Activated T-cell treated with anti-CD3 and anti-CD28 coated beads, Interleukin-2, amount 50 U/mL, for 24 hours (primary cell): Measurements from ENCODE around the gene KIAA0930.
"Not testable (repeated sequence)": the region's sequence is repeated elsewhere in the genome, so short reads cannot be mapped to it uniquely, and the experiment has no call there.

ENCODE experiments used
- DNase-seq: peaks from one replicate; pipeline ENCODE4 v3.0.0-alpha.2; 2020
- H3K27ac Mint-ChIP-seq: 2 replicates; pipeline ENCODE4 v1.8.0; 2020; ENCODE audit warnings: mild to moderate bottlenecking, mixed read lengths
- H3K27me3 Mint-ChIP-seq: 2 replicates; pipeline ENCODE4 v1.8.0; 2020; ENCODE audit warnings: mixed read lengths
- H3K36me3 Mint-ChIP-seq: 2 replicates; pipeline ENCODE4 v1.8.0; 2020; ENCODE audit warnings: low read depth, mixed read lengths
- H3K4me1 Mint-ChIP-seq: 2 replicates; pipeline ENCODE4 v1.8.0; 2020; ENCODE audit warnings: low read depth, mixed read lengths
- H3K4me3 Mint-ChIP-seq: 2 replicates; pipeline ENCODE4 v1.8.0; 2020; ENCODE audit warnings: mild to moderate bottlenecking, moderate library complexity, mixed read lengths
- H3K9me3 Mint-ChIP-seq: 2 replicates; pipeline ENCODE4 v1.8.0; 2020; ENCODE audit warnings: mixed read lengths

KIAA0930 gene

GRCh38 chr22:45270095-45271020 lies 29.7 kb upstream of the KIAA0930 start:
- Mint-ChIP-seq H3K36me3 (no peaks in the 10 kb centered on the region), H3K9me3 (no peaks in the 10 kb centered on the region), H3K27me3 (peaks cover 22% of the 10 kb centered on the region), H3K4me3 (no peak overlapping the region), H3K4me1 (peaks cover 11% of the 10 kb centered on the region), H3K27ac (no peak overlapping the region)
- no peak for DNase-seq

DNA sequence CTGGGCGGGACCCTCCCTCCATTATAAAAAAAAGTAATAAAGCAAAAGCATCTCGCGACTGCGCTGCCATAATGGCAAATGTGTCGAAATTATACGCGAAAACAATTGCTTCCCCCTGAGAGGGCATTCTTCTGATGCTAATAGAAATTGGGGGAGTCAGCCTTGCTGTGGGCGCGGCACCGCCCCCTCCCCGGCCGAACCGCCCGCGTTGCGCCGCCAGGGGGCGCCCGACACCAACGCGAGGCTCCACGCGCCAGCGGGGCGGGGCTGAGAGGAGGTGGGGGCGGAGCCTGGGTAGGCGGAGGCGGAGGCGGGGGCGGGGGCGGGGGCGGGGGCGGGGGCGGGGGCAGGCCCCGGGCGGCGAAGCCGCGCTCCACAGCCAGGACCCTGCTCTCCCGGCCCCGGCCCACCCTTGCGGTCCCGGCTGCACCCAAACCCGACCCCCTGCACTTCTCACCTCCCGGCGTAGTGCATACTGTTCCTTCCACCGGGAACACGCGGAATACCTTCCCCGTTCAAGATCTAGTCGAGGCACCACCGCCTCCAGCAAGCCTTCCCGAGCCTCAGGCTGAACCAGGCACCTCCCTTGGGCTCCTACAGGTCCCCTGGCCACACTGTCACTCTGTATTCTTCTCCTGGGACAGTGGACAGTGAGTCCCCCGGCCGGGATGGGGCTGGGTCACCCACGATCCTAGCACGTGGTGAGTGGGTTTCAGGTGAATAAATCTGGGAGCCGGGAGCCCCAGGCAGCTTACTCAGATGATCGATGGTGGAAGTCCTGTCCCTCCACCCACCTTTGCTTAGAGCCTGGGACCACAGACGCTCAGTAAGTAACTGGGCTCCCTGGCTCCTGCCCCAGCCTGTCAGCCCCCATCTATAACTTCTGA lies 28.5 kb upstream of the KIAA0930 start:
- Mint-ChIP-seq H3K9me3 (no peaks in the 10 kb centered on the region), H3K27ac (peak overlapping the region; percentile 66), H3K4me3 (peak overlapping the region; percentile 71), H3K36me3 (no peaks in the 10 kb centered on the region), H3K4me1 (peaks cover 11% of the 10 kb centered on the region), H3K27me3 (peaks cover 23% of the 10 kb centered on the region)
- DNase-seq = peak; percentile 91

DNA sequence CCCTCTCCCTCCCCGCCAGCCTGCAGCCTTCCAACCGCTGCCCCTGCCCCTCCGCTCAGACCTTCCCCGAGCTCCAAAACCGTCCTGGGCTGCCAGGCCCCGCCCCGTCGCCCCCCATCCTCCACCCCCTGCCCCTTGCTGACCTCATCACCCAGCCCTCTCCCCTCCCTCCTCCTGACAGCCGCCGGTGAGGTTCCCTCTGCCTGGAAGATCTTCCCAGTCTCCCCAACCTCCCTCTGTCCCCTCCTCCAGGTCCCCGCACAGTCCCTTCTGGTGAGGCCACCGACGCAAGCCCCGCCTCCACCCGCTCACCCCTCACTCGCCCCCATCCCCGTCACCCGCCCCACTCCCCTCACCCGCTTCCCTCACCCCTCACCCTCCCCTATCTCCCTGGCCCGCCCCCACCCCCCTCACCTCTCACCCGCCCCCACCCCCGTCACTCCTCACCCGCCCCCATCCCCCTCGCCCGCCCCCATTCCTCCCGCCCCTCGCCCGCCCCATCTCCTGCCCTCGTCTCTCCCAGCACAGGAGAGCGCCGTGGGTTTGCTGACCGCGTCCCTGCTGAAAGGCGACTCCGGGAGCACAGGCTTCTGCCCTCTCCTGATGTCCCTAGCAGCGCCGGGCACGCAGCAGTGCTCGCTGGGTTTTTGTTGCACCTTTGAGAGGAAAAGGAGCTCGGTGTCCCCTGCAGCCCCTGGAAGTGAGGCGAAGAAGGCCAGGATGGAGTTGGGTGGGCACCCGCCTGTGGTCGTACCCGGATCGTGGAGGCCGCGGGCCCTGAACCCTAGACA lies 27.7 kb upstream of the KIAA0930 start:
- no peaks in the 10 kb centered on the region for H3K9me3 Mint-ChIP-seq
- peaks cover 11% of the 10 kb centered on the region for H3K4me1 Mint-ChIP-seq
- peaks cover 31% of the 10 kb centered on the region for H3K27me3 Mint-ChIP-seq
- H3K27ac Mint-ChIP-seq = no peak overlapping the region
- DNase-seq = no peak
- peak overlapping the region; percentile 71 for H3K4me3 Mint-ChIP-seq
- no peaks in the 10 kb centered on the region for H3K36me3 Mint-ChIP-seq

DNA sequence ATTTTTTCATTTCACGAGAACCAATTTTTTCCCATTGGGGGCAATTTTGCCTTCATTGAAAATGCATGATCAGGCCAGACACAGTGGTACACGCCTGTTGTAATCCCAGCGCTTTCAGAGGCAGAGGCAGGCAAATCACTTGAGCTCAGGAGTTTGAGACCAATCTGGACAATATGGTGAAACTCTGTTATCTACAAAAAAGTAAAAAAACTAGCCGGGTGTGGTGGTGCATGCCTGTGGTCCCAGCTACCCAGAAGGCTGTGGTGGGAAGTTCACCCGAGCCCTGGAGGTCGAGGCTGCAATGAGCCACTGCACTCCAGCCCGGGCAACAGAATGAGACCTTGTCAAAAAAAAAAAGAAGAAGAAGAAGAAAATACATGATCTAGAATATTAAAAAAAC lies 24.8 kb upstream of the KIAA0930 start:
- no peak overlapping the region for H3K4me3 Mint-ChIP-seq
- DNase-seq = no peak
- peaks cover 11% of the 10 kb centered on the region for H3K4me1 Mint-ChIP-seq
- H3K27ac Mint-ChIP-seq = no peak overlapping the region
- no peaks in the 10 kb centered on the region for H3K36me3 Mint-ChIP-seq
- peaks cover 45% of the 10 kb centered on the region for H3K27me3 Mint-ChIP-seq
- H3K9me3 Mint-ChIP-seq = no peaks in the 10 kb centered on the region

GRCh38 chr22:45263463-45264269 lies 23.0 kb upstream of the KIAA0930 start:
- H3K27me3 Mint-ChIP-seq = peaks cover 33% of the 10 kb centered on the region
- no peaks in the 10 kb centered on the region for H3K36me3 Mint-ChIP-seq
- no peak for DNase-seq
- H3K9me3 Mint-ChIP-seq = no peaks in the 10 kb centered on the region
- no peak overlapping the region for H3K4me3 Mint-ChIP-seq
- peaks cover 2% of the 10 kb centered on the region for H3K4me1 Mint-ChIP-seq
- no peak overlapping the region for H3K27ac Mint-ChIP-seq

DNA sequence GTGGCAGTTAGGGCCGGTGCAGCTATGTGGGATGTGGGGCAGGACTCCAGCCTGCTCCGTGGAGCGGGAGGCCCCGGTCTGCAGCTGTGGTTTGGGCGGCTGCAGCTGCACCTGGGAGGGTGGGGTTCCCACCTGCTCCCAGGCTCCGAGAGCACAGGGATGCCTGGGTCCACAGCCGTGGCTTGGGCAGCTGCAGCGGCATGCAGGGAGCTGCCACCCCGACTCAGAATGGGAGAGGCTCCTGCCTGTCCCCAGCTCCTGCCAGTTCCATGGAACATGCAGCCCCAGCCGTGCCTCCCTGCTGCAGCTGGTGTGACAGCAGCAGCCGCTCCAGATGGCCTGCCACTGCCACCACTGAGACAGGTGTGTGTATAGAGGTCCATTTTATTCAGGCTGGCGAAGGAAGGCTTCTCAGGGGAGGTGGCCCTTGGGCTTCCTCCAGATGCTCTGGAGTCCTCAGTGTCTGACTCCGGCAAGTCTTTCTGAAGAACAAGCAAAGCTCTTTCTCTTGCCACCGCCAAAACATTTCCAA lies 22.3 kb upstream of the KIAA0930 start:
- Mint-ChIP-seq H3K27ac (no peak overlapping the region), H3K9me3 (no peaks in the 10 kb centered on the region), H3K4me1 (no peaks in the 10 kb centered on the region), H3K27me3 (peaks cover 33% of the 10 kb centered on the region), H3K4me3 (no peak overlapping the region), H3K36me3 (no peaks in the 10 kb centered on the region)
- no peak for DNase-seq

DNA sequence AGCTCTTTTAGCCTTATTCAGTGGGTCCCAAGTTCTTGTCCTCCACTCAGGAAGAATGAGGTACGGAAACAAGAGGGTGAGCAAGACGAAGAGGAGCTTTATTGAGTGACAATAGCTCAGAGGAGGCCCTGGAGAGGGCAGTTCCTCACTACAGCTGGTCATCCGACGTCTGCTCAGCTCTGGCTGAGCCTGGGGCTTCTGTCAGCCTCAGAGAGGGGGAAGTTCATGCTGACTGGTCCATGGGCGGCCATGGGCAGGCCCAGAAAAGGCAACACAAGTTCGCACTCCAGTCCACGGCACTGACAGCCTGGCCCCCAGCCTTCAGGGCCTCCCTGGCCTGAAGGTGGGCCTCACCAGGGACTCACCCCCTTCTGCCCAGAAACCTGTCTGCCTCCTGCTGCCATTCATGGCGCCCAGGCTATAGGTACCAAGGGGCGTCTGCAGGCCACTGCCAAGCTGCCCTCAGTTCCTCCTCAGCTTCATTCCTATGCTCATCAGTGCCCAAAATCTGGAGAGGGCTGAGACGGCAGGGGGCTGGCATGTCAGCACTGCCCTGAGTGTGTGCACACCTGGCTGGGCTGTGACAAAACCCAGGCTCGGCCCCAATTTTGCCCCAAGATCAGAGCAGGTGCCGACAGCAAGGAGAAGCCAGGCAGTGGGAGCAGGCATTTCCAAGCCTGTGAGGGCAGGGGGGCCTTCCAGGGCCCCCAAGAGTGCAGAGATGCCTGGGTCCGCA lies 21.7 kb upstream of the KIAA0930 start:
- Mint-ChIP-seq H3K27ac (no peak overlapping the region), H3K4me1 (no peaks in the 10 kb centered on the region), H3K36me3 (no peaks in the 10 kb centered on the region), H3K9me3 (no peaks in the 10 kb centered on the region), H3K4me3 (no peak overlapping the region), H3K27me3 (peaks cover 33% of the 10 kb centered on the region)
- DNase-seq = no peak

DNA sequence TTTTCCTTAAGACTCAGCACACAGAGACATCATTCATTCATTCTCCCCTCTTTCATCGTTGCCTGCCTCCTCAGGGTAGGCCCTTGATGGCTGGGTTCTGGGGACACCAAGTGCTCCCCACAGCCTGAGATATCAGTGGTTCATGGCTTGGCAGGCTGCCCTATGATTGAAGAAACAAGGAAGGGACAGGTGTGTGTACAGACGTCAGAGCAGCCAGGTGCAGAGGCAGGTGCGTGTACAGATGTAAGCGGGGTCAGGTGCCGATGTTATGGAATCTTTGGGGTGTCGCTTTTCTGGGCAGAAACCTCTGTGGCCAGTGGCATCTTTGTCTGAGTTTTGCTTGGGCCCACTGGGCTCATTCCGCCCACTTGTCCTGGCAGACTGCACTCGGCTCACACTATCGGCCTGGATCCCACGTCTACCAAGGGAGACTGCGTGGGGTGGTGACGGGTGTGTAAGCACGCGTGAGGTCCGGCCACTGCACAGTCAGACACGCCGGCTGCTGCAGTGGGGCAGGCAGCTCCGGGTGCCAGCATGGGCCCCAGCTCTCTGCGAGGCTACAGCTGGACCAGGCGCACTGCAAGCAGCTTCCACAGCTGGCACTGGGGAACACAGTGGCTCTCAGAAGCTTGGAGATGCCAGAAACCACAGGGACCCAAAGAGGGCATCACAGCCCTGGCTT lies 20.9 kb upstream of the KIAA0930 start:
- no peaks in the 10 kb centered on the region for H3K9me3 Mint-ChIP-seq
- no peak overlapping the region for H3K27ac Mint-ChIP-seq
- peaks cover 29% of the 10 kb centered on the region for H3K27me3 Mint-ChIP-seq
- no peaks in the 10 kb centered on the region for H3K36me3 Mint-ChIP-seq
- no peaks in the 10 kb centered on the region for H3K4me1 Mint-ChIP-seq
- no peak overlapping the region for H3K4me3 Mint-ChIP-seq
- no peak for DNase-seq

GRCh38 chr22:45260395-45260759 lies 19.7 kb upstream of the KIAA0930 start:
- not testable (repeated sequence) for H3K4me3 Mint-ChIP-seq, H3K9me3 Mint-ChIP-seq, H3K27ac Mint-ChIP-seq, H3K36me3 Mint-ChIP-seq, DNase-seq, H3K4me1 Mint-ChIP-seq
- H3K27me3 Mint-ChIP-seq = peaks cover 25% of the 10 kb centered on the region

DNA sequence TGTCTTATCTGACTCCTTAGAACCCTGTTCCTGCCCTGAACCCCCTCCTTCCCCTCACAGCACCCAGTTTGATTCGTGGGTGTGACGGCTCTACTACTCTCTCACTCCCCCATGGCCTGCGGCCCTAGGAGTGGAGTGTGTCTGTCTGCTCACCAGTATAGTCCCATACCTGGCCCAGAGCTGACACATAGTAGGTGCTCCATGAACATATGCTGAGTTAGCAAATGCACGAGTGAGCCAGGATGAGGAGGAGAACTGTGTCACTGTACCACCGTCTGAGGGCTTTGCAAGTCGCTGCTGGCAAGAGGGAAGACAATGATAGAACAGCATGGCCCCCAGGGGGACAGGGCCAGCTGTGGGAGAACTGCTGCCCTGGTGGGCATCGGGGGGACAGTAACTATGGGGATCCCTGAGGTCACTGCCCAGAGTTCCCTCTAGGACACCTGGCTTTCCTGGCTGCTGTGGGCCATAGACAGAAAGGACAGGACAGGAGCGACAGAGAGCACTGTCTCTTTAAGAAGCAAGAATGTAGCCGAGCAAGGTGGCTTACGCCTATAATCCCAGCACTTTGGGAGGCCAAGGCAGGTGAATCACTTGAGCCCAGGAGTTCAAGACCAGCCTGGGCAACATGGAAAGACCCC lies 19.2 kb upstream of the KIAA0930 start:
- Mint-ChIP-seq H3K4me3 (no peak overlapping the region), H3K9me3 (no peaks in the 10 kb centered on the region), H3K36me3 (no peaks in the 10 kb centered on the region), H3K27ac (no peak overlapping the region), H3K4me1 (peaks cover 12% of the 10 kb centered on the region), H3K27me3 (peaks cover 23% of the 10 kb centered on the region)
- DNase-seq = no peak

- not testable (repeated sequence) for H3K9me3 Mint-ChIP-seq, H3K4me3 Mint-ChIP-seq, DNase-seq, H3K36me3 Mint-ChIP-seq, H3K27ac Mint-ChIP-seq
- Mint-ChIP-seq H3K4me1 (peaks cover 19% of the 10 kb centered on the region), H3K27me3 (peaks cover 12% of the 10 kb centered on the region)
Measured at GRCh38 chr22:45257941-45258340, 17.2 kb upstream of the KIAA0930 start.

DNA sequence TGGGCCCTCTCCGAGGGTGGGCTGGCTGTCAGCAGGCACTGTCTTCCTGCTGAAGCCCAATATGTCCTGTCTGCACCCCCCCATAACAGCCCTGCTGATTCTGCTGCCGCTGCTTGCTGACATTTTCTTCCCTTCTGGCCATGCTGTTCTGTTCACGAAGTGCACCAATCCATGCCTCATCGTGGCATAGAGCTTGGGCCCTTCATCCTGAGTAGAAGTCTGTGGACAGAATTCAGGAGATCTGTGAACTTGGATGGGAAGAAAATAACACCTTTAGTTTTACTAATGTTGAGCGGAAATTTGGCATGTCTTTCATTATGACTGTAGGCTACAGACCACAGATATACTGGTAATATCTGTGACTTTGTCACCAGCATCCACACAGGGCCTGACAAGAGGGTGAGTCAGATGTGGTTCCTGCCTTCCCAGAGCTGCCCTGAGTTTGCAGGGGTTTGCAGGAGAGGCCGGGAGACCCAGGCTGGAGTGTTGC lies 14.1 kb upstream of the KIAA0930 start:
- no peak for DNase-seq
- H3K27ac Mint-ChIP-seq = peak overlapping the region; percentile 88
- no peaks in the 10 kb centered on the region for H3K36me3 Mint-ChIP-seq
- peaks cover 19% of the 10 kb centered on the region for H3K4me1 Mint-ChIP-seq
- no peaks in the 10 kb centered on the region for H3K9me3 Mint-ChIP-seq
- no peaks in the 10 kb centered on the region for H3K27me3 Mint-ChIP-seq
- peak overlapping the region; percentile 8 for H3K4me3 Mint-ChIP-seq
